Hepatocyte (in vitro differentiated cells): Measurements from ENCODE around the gene ANO10. TPM values are rescaled to one million over a fixed set of nuclear protein-coding genes. Genes with fewer than 3 reads are reported as not detected.

ENCODE experiments used
- DNase-seq: peaks from one replicate; pipeline ENCODE4 v3.0.0-alpha.2; 2016; ENCODE audit warnings: low spot score
- H2AFZ ChIP-seq: fragments of 200-600 bp; sonication (generic); 2 replicates; pipeline ENCODE4 v1.6.0; 2016; ENCODE audit warnings: antibody characterized with exemption, mild to moderate bottlenecking
- H3K27ac ChIP-seq: fragments of 200-600 bp; sonication (generic); 2 replicates; pipeline ENCODE4 v1.5.1; 2016; ENCODE audit warnings: mild to moderate bottlenecking
- H3K27me3 ChIP-seq: fragments of 200-600 bp; sonication (generic); 2 replicates; pipeline ENCODE4 v1.6.1; 2016
- H3K36me3 ChIP-seq: fragments of 200-600 bp; sonication (generic); replicated peaks from 2 replicates; pipeline ENCODE4 v1.5.1; 2016; ENCODE audit warnings: low read depth; ENCODE audit not compliant: insufficient read depth
- H3K4me1 ChIP-seq: fragments of 200-600 bp; sonication (generic); 2 replicates; pipeline ENCODE4 v1.5.1; 2016; ENCODE audit warnings: mild to moderate bottlenecking, moderate library complexity; ENCODE audit not compliant: insufficient read depth
- H3K4me2 ChIP-seq: fragments of 200-600 bp; sonication (generic); 2 replicates; pipeline ENCODE4 v1.6.0; 2016
- H3K4me3 ChIP-seq: fragments of 200-600 bp; sonication (generic); 2 replicates; pipeline ENCODE4 v1.5.1; 2016; ENCODE audit warnings: mild to moderate bottlenecking
- H3K79me2 ChIP-seq: fragments of 200-600 bp; sonication (generic); 2 replicates; pipeline ENCODE4 v1.6.0; 2017; ENCODE audit warnings: mild to moderate bottlenecking
- H3K9me2 ChIP-seq: fragments of 200-600 bp; sonication (generic); replicated peaks from 2 replicates; pipeline ENCODE4 v1.6.0; 2017; ENCODE audit warnings: mild to moderate bottlenecking; ENCODE audit not compliant: insufficient read depth
- H3K9me3 ChIP-seq: fragments of 200-600 bp; sonication (generic); 2 replicates; pipeline ENCODE4 v1.5.1; 2016; ENCODE audit warnings: low read depth, mild to moderate bottlenecking
- H4K20me1 ChIP-seq: fragments of 200-600 bp; sonication (generic); 2 replicates; pipeline ENCODE4 v1.6.0; 2016; ENCODE audit warnings: mild to moderate bottlenecking; ENCODE audit not compliant: insufficient read depth, poor library complexity, severe bottlenecking
- CTCF ChIP-seq: fragments of 200-600 bp; sonication (generic); IDR thresholded peaks from 2 replicates; pipeline ENCODE4 v1.5.1; 2016; ENCODE audit warnings: antibody characterized with exemption, mild to moderate bottlenecking; ENCODE audit not compliant: poor library complexity
- EZH2 ChIP-seq: fragments of 200-600 bp; sonication (generic); IDR thresholded peaks from 2 replicates; pipeline ENCODE4 v1.6.1; 2016; ENCODE audit warnings: antibody characterized with exemption, mild to moderate bottlenecking, borderline replicate concordance
- EZH2phosphoT487 ChIP-seq: fragments of 200-600 bp; sonication (generic); IDR thresholded peaks from one replicate; pipeline ENCODE4 v1.6.1; 2018; ENCODE audit warnings: antibody characterized with exemption, mild to moderate bottlenecking, low read depth, moderate library complexity; ENCODE audit not compliant: unreplicated experiment, severe bottlenecking
- WGBS: methylation state at CpG from one replicate; pipeline ENCODE4 v1.1.6; 2016; ENCODE audit warnings: low lambda C conversion rate; ENCODE audit errors: missing lambda C conversion rate; 5-methylcytosine and 5-hydroxymethylcytosine counted together
- polyA plus RNA-seq: library from polyadenylated mRNA; unstranded; fragments of >200 nt; fragmentation: Nextera tagmentation; extraction: Ambion mirVana; gene quantifications from 2 replicates; pipeline ENCODE4 v1.2.1, GENCODE V29; 2016
- total RNA-seq: library from RNA; depleted of rRNA; stranded (reverse); fragments of >200 nt; gene quantifications from 2 replicates; pipeline ENCODE4 v1.2.3, GENCODE V29; 2014

Gene ANO10
- total and polyA plus RNA-seq, 2 experiments from 2014 or later = 28.5 to 33.5 TPM

- no peaks in the 10 kb centered on the region for H3K27me3 ChIP-seq
- TF ChIP-seq EZH2phosphoT487 = no peak
- TF ChIP-seq EZH2 = no peak
- TF ChIP-seq CTCF = no peak
- no peak overlapping the region for H3K27ac ChIP-seq
- no peak overlapping the region for H3K4me2 ChIP-seq
- H3K9me2 ChIP-seq = no peaks in the 10 kb centered on the region
- no peaks in the 10 kb centered on the region for H3K4me1 ChIP-seq
- no peak overlapping the region for H2AFZ ChIP-seq
- no peaks in the 10 kb centered on the region for H3K36me3 ChIP-seq
- H3K79me2 ChIP-seq = no peaks in the 10 kb centered on the region
- H3K4me3 ChIP-seq = no peak overlapping the region
- no peaks in the 10 kb centered on the region for H3K9me3 ChIP-seq
- no peaks in the 10 kb centered on the region for H4K20me1 ChIP-seq
- DNase-seq = no peak
- WGBS = 93% methylated on average over 2 of the region's 2 CpGs
These were observed 178.9 kb downstream of the ANO10 start for GRCh38 chr3:43442872-43443395.

GRCh38 chr3:43436507-43437140 is 185.2 kb downstream of the ANO10 start:
- Histone ChIP-seq H3K36me3 (no peaks in the 10 kb centered on the region), H3K9me3 (no peaks in the 10 kb centered on the region), H2AFZ (no peak overlapping the region), H3K9me2 (no peaks in the 10 kb centered on the region), H3K4me2 (no peak overlapping the region), H3K4me1 (no peaks in the 10 kb centered on the region), H4K20me1 (no peaks in the 10 kb centered on the region), H3K27me3 (no peaks in the 10 kb centered on the region), H3K79me2 (no peaks in the 10 kb centered on the region), H3K27ac (no peak overlapping the region), H3K4me3 (no peak overlapping the region)
- TF ChIP-seq EZH2 = no peak
- TF ChIP-seq EZH2phosphoT487 = no peak
- TF ChIP-seq CTCF = no peak
- no peak for DNase-seq
- WGBS = 76% methylated on average over 3 of the region's 3 CpGs

GRCh38 chr3:43435706-43436105 is 186.1 kb downstream of the ANO10 start:
- no peaks in the 10 kb centered on the region for H3K36me3 ChIP-seq
- no peaks in the 10 kb centered on the region for H3K4me1 ChIP-seq
- H3K27ac ChIP-seq = no peak overlapping the region
- no peaks in the 10 kb centered on the region for H4K20me1 ChIP-seq
- no peaks in the 10 kb centered on the region for H3K27me3 ChIP-seq
- no peak for DNase-seq
- H3K4me2 ChIP-seq = no peak overlapping the region
- H3K4me3 ChIP-seq = no peak overlapping the region
- no peaks in the 10 kb centered on the region for H3K9me2 ChIP-seq
- H3K79me2 ChIP-seq = no peaks in the 10 kb centered on the region
- no peaks in the 10 kb centered on the region for H3K9me3 ChIP-seq
- H2AFZ ChIP-seq = no peak overlapping the region
- TF ChIP-seq EZH2phosphoT487 = no peak
- no peak for TF ChIP-seq CTCF
- no peak for TF ChIP-seq EZH2
